Caki2 (cell line): ENCODE results near the gene FGD2. TPM values are rescaled to one million over a fixed set of nuclear protein-coding genes. Genes with fewer than 3 reads are reported as not detected.

Source experiments
- DNase-seq: peaks from one replicate; pipeline ENCODE4 v3.0.0-alpha.2; 2015; ENCODE audit warnings: low read depth
- in situ Hi-C: cut with HindIII; loops from 2 replicates; pipeline ENCODE4 v1.10.0; 2016; ENCODE audit warnings: low sequenced_read_pairs, low pct_unique_long_range_greater_than_20kb, mixed read lengths
- total RNA-seq: library from RNA; depleted of rRNA; stranded (reverse); fragments of >200 nt; shearing (Covaris generic); gene quantifications from 2 replicates; pipeline ENCODE4 v1.2.3, GENCODE V29; 2014; ENCODE audit warnings: low replicate concordance; rRNA removed

Gene FGD2
- total RNA-seq = not detected in 2 replicates

GRCh38 chr6:37005061-37005810 is at the start of gene FGD2:
FGD2 (plus strand) TSS chr6:37005655; CDS start chr6:37005818, 163 bp downstream.
- DNase-seq = no peak
- in situ Hi-C loops = no loop called here

- in situ Hi-C loops = no loop called here
- no peak for DNase-seq
Measured at GRCh38 chr6:36955671-36956445, 49.6 kb upstream of the FGD2 start.

GRCh38 chr6:36956446-36956820 is 49.0 kb upstream of the FGD2 start:
- no peak for DNase-seq
- in situ Hi-C loops = no loop called here

GRCh38 chr6:36957773-36958271 is 47.6 kb upstream of the FGD2 start:
- in situ Hi-C loops = no loop called here

GRCh38 chr6:36958775-36959554 is 46.5 kb upstream of the FGD2 start:
- no peak for DNase-seq
- in situ Hi-C loops = no loop called here

More at GRCh38 chr6:36957773-36958271, 47.6 kb upstream of the FGD2 start:
- no peak for DNase-seq

- DNase-seq = no peak
- in situ Hi-C loops = no loop called here
Measured at GRCh38 chr6:36959555-36960250, 45.8 kb upstream of the FGD2 start.

GRCh38 chr6:36961441-36962435 is 43.7 kb upstream of the FGD2 start:
- DNase-seq = no peak
- in situ Hi-C loops = no loop called here

GRCh38 chr6:36962874-36963273 is 42.6 kb upstream of the FGD2 start:
- in situ Hi-C loops = no loop called here
- DNase-seq = no peak

- in situ Hi-C loops = no loop called here
- no peak for DNase-seq
Measured at GRCh38 chr6:36963451-36964290, 41.8 kb upstream of the FGD2 start.

GRCh38 chr6:36964349-36964748 is 41.1 kb upstream of the FGD2 start:
- in situ Hi-C loops = no loop called here
- DNase-seq = no peak

GRCh38 chr6:36964908-36965307 is 40.5 kb upstream of the FGD2 start:
- in situ Hi-C loops = no loop called here
- DNase-seq = no peak

GRCh38 chr6:36967301-36967700 is 38.2 kb upstream of the FGD2 start:
- in situ Hi-C loops = no loop called here
- no peak for DNase-seq

- in situ Hi-C loops = no loop called here
- DNase-seq = no peak
Measured at GRCh38 chr6:36967757-36968156, 37.7 kb upstream of the FGD2 start.

GRCh38 chr6:36968266-36968977 is 37.0 kb upstream of the FGD2 start:
- in situ Hi-C loops = no loop called here
- DNase-seq = no peak

GRCh38 chr6:36969240-36969691 is 36.2 kb upstream of the FGD2 start:
- in situ Hi-C loops = no loop called here
- DNase-seq = no peak
